Trophoblast cell (in vitro differentiated cells and primary cell): ENCODE data around the gene SLC16A10.

ENCODE experiments used
- DNase-seq, 2 donors: peaks; one replicate each; pipeline ENCODE4 v3.0.0-alpha.2; 2016
- H2AFZ ChIP-seq: 2 replicates; pipeline ENCODE4 v1.6.1; 2013; ENCODE audit warnings: low read length, moderate library complexity, mild to moderate bottlenecking; ENCODE audit not compliant: insufficient read depth, poor library complexity
- H2AK5ac ChIP-seq: 2 replicates; pipeline ENCODE4 v1.6.1; 2013; ENCODE audit warnings: mild to moderate bottlenecking, low read length
- H2BK120ac ChIP-seq: 2 replicates; pipeline ENCODE4 v1.6.1; 2013; ENCODE audit warnings: low read length, mild to moderate bottlenecking, moderate library complexity; ENCODE audit not compliant: insufficient read depth, poor library complexity
- H2BK12ac ChIP-seq: 2 replicates; pipeline ENCODE4 v1.6.1; 2013; ENCODE audit warnings: mild to moderate bottlenecking, low read length, moderate library complexity
- H2BK5ac ChIP-seq: 2 replicates; pipeline ENCODE4 v1.6.1; 2013; ENCODE audit warnings: low read length, low read depth, moderate library complexity, mild to moderate bottlenecking; ENCODE audit not compliant: poor library complexity
- H3K14ac ChIP-seq: 2 replicates; pipeline ENCODE4 v1.6.1; 2013; ENCODE audit warnings: mild to moderate bottlenecking, low read length
- H3K18ac ChIP-seq: 2 replicates; pipeline ENCODE4 v1.6.1; 2013; ENCODE audit warnings: mild to moderate bottlenecking, low read length
- H3K23ac ChIP-seq: 2 replicates; pipeline ENCODE4 v1.6.1; 2013; ENCODE audit warnings: low read length
- H3K27ac ChIP-seq: 2 replicates; pipeline ENCODE4 v1.5.1; 2013; ENCODE audit warnings: low read depth, mild to moderate bottlenecking, inconsistent platforms, low read length, moderate library complexity
- H3K27me3 ChIP-seq: 2 replicates; pipeline ENCODE4 v1.6.1; 2013; ENCODE audit warnings: inconsistent platforms, mild to moderate bottlenecking, low read length, moderate library complexity; ENCODE audit not compliant: insufficient read depth
- H3K36me3 ChIP-seq, 2 experiments: 1 replicate in 1 of 2; 2 replicates in 1 of 2; pipeline ENCODE4 v1.6.1; 2013; ENCODE audit warnings: low read length in 2 of 2, mild to moderate bottlenecking in 2 of 2, moderate library complexity in 1 of 2; ENCODE audit not compliant: insufficient read depth in 2 of 2, control insufficient read depth in 1 of 2
- H3K4ac ChIP-seq: 2 replicates; pipeline ENCODE4 v1.6.1; 2013; ENCODE audit warnings: low read depth, mild to moderate bottlenecking, low read length, moderate library complexity
- H3K4me1 ChIP-seq, 2 experiments: 1 replicate in 1 of 2; 2 replicates in 1 of 2; pipeline ENCODE4 v1.6.1; 2013; ENCODE audit warnings: low read length in 2 of 2, mild to moderate bottlenecking in 2 of 2, moderate library complexity in 1 of 2; ENCODE audit not compliant: insufficient read depth in 2 of 2, control insufficient read depth in 1 of 2
- H3K4me2 ChIP-seq: 2 replicates; pipeline ENCODE4 v1.6.1; 2013; ENCODE audit warnings: inconsistent platforms, mild to moderate bottlenecking, low read length, moderate library complexity
- H3K4me3 ChIP-seq: 2 replicates; pipeline ENCODE4 v1.5.1; 2013; ENCODE audit warnings: mild to moderate bottlenecking, low read depth, low read length, inconsistent platforms
- H3K79me1 ChIP-seq: one replicate; pipeline ENCODE4 v1.6.1; 2013; ENCODE audit warnings: low read length
- H3K79me2 ChIP-seq: 2 replicates; pipeline ENCODE4 v1.6.1; 2013; ENCODE audit warnings: low read length, mild to moderate bottlenecking; ENCODE audit not compliant: control insufficient read depth, insufficient read depth, poor library complexity
- H3K9ac ChIP-seq: 2 replicates; pipeline ENCODE4 v1.6.1; 2013; ENCODE audit warnings: mild to moderate bottlenecking, low read length
- H3K9me3 ChIP-seq: 2 replicates; pipeline ENCODE4 v1.6.1; 2013; ENCODE audit warnings: low read depth, mild to moderate bottlenecking, control low read depth, inconsistent platforms, low read length; ENCODE audit not compliant: insufficient read depth
- H4K12ac ChIP-seq: 2 replicates; pipeline ENCODE4 v1.6.1; 2013; ENCODE audit warnings: low read depth, mild to moderate bottlenecking, low read length, moderate library complexity
- H4K8ac ChIP-seq: 2 replicates; pipeline ENCODE4 v1.6.1; 2013; ENCODE audit warnings: low read depth, mild to moderate bottlenecking, low read length, moderate library complexity
- H4K91ac ChIP-seq: one replicate; pipeline ENCODE4 v1.6.1; 2013; ENCODE audit warnings: low read depth, mild to moderate bottlenecking, low read length, moderate library complexity
- WGBS: extraction: QIAGEN DNeasy Blood & Tissue Kit; methylation state at CpG from one replicate; pipeline ENCODE4 v1.1.7; 2013; ENCODE audit warnings: missing lambda C conversion rate; ENCODE audit not compliant: insufficient read length, insufficient coverage; ENCODE audit errors: extremely low coverage; 5-methylcytosine and 5-hydroxymethylcytosine counted together

SLC16A10 gene

GRCh38 chr6:111259089-111259831 lies 172.0 kb downstream of the SLC16A10 start:
- Histone ChIP-seq H3K4me2 (peak overlapping the region; percentile 86), H3K18ac (peak overlapping the region; percentile 60)

DNA sequence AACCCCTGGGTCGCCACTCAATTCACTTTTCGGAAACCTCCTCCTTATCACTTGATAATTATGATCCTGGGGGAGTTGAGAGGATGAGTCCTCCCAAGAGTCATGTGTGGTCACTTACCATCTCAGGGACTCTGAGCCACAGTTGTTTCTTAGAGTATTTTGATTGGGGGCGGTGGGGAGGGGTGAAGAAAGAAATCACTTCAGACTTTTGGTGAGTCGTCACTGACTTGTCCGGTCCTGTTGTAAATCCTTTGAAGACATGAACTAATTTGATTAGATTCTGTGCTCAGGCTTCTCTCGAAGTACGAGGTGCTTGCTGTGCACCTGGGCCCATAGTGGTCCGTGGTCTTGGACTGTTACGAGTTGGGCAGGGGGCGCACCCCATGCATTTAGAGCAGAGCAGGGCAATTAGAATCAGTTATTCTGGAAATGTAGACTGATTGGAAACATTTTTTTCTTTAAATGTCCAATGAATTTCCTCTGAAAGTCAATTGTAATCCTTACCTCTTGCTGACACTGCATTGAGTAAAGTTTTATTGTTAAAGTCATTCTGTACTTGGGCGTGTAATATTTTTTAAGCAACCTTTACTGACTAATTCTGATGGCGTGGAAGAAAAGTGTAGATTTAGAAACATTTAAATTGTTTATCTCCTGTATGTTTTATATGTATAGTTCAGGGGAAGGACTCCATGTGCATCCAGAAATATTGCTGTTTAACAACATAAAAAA lies 173.4 kb downstream of the SLC16A10 start:
- Histone ChIP-seq H3K27me3 (no peaks in the 10 kb centered on the region), H4K12ac (no peak overlapping the region), H3K79me2 (peaks cover 14% of the 10 kb centered on the region), H2BK5ac (peak overlapping the region; percentile 27), H3K27ac (peak overlapping the region; percentile 40), H3K36me3 (peaks cover 2 to 6% of the 10 kb centered on the region in 2 experiments), H3K23ac (peak overlapping the region; percentile 90), H4K8ac (peak overlapping the region; percentile 65), H3K4me1 (peaks cover 3 to 12% of the 10 kb centered on the region in 2 experiments), H2AFZ (no peak overlapping the region), H3K4me2 (peak overlapping the region; percentile 55), H3K79me1 (peaks cover 9% of the 10 kb centered on the region), H2BK120ac (peak overlapping the region; percentile 31), H4K91ac (peak overlapping the region; percentile 77), H3K9me3 (no peaks in the 10 kb centered on the region), H3K14ac (no peak overlapping the region), H2BK12ac (no peak overlapping the region), H3K9ac (no peak overlapping the region), H2AK5ac (no peak overlapping the region), H3K4me3 (no peak overlapping the region), H3K18ac (peak overlapping the region; percentile 86), H3K4ac (peak overlapping the region; percentile 99)
- no CpG with 5 or more reads among the region's 12 CpGs for WGBS
- no peak for DNase-seq

More at GRCh38 chr6:111259089-111259831, 172.0 kb downstream of the SLC16A10 start:
- peak overlapping the region; percentile 90 for H3K4me3 ChIP-seq
- H2AK5ac ChIP-seq, result peak overlapping the region; percentile 93
- peak overlapping the region; percentile 22 for H2BK12ac ChIP-seq
- peak overlapping the region; percentile 62 for H3K27ac ChIP-seq
- peak overlapping the region; percentile 86 for H3K9ac ChIP-seq
- DNase-seq, result peak; percentile 99 to 100
- peak overlapping the region; percentile 71 for H2AFZ ChIP-seq
- peaks cover 2% of the 10 kb centered on the region in 2 experiments for H3K36me3 ChIP-seq
- no peak overlapping the region for H3K23ac ChIP-seq
- no peaks in the 10 kb centered on the region for H3K27me3 ChIP-seq
- H4K8ac ChIP-seq, result peak overlapping the region; percentile 72
- H4K12ac ChIP-seq, result peak overlapping the region; percentile 63
- H4K91ac ChIP-seq, result peak overlapping the region; percentile 77
- peaks cover 3 to 12% of the 10 kb centered on the region in 2 experiments for H3K4me1 ChIP-seq
- peak overlapping the region; percentile 78 for H3K14ac ChIP-seq
- no CpG with 5 or more reads among the region's 59 CpGs for WGBS
- H3K79me2 ChIP-seq, result peaks cover 14% of the 10 kb centered on the region
- peak overlapping the region; percentile 71 for H2BK120ac ChIP-seq
- no peaks in the 10 kb centered on the region for H3K9me3 ChIP-seq
- H2BK5ac ChIP-seq, result peak overlapping the region; percentile 44
- H3K79me1 ChIP-seq, result peaks cover 8% of the 10 kb centered on the region
- peak overlapping the region; percentile 90 for H3K4ac ChIP-seq

DNA sequence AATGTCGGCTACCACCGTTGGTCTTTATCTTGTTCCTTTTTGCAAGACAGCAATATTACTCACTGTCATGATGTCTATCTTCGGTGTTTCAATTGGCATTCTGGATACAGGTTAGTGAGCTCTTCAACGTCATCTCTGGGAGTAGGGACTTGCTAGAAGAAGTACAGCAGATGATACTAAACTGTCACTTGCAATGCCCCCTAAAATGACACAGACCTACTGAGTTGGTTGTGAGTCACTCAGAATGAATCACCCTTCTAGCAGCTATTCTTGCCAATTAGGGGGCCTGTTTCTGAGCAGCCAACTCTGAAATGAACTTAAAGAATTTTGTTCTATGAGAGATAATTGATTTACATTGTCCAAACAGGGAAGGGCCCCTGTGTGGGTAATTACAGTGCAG lies 176.5 kb downstream of the SLC16A10 start:
- Histone ChIP-seq H3K4me3 (no peak overlapping the region), H3K9ac (no peak overlapping the region), H3K27me3 (no peaks in the 10 kb centered on the region), H3K9me3 (no peaks in the 10 kb centered on the region), H3K79me2 (peaks cover 16% of the 10 kb centered on the region), H3K23ac (no peak overlapping the region), H3K4ac (no peak overlapping the region), H2BK12ac (no peak overlapping the region), H4K8ac (no peak overlapping the region), H2BK120ac (no peak overlapping the region), H3K36me3 (peaks cover 7 to 8% of the 10 kb centered on the region in 2 experiments), H2AK5ac (no peak overlapping the region), H3K4me2 (peak overlapping the region; percentile 25), H3K79me1 (peaks cover 11% of the 10 kb centered on the region), H3K27ac (no peak overlapping the region), H3K14ac (no peak overlapping the region), H3K4me1 (peaks cover 3 to 15% of the 10 kb centered on the region in 2 experiments), H2AFZ (no peak overlapping the region), H2BK5ac (no peak overlapping the region), H3K18ac (no peak overlapping the region), H4K91ac (no peak overlapping the region), H4K12ac (no peak overlapping the region)
- no CpG with 5 or more reads among the region's 4 CpGs for WGBS
- peak in 1 of 2 donors; percentile 24 for DNase-seq

- H2BK12ac ChIP-seq, result no peak overlapping the region
- no peak overlapping the region for H3K23ac ChIP-seq
- H3K27me3 ChIP-seq, result no peaks in the 10 kb centered on the region
- H3K79me2 ChIP-seq, result peaks cover 6% of the 10 kb centered on the region
- no peak overlapping the region for H3K14ac ChIP-seq
- no peak overlapping the region for H3K18ac ChIP-seq
- no peak overlapping the region for H3K4me3 ChIP-seq
- peaks cover 0 to 7% of the 10 kb centered on the region in 2 experiments for H3K4me1 ChIP-seq
- no peak overlapping the region for H2AFZ ChIP-seq
- H3K9me3 ChIP-seq, result no peaks in the 10 kb centered on the region
- no peak overlapping the region for H2AK5ac ChIP-seq
- WGBS, result no CpG with 5 or more reads among the region's 6 CpGs
- no peak overlapping the region for H2BK120ac ChIP-seq
- H3K4me2 ChIP-seq, result peak overlapping the region; percentile 24
- peaks cover 3% of the 10 kb centered on the region for H3K79me1 ChIP-seq
- no peak overlapping the region for H4K12ac ChIP-seq
- no peak overlapping the region for H4K8ac ChIP-seq
- no peak overlapping the region for H3K9ac ChIP-seq
- H2BK5ac ChIP-seq, result peak overlapping the region; percentile 53
- H3K4ac ChIP-seq, result no peak overlapping the region
- DNase-seq, result no peak
- H4K91ac ChIP-seq, result no peak overlapping the region
- H3K27ac ChIP-seq, result peak overlapping the region; percentile 8
- peaks cover 8 to 9% of the 10 kb centered on the region in 2 experiments for H3K36me3 ChIP-seq
These were observed 178.5 kb downstream of the SLC16A10 start for GRCh38 chr6:111265842-111266241.
